Esophagus squamous epithelium (tissue), 4 donors: ENCODE measurements around the gene LIMCH1.

Source experiments
- CTCF ChIP-seq, 6 experiments: fragments of 450-650 bp in 4 of 6; fragments of 200-600 bp in 2 of 6; sonication (generic) in 2 of 6; IDR thresholded peaks; one replicate each; pipeline ENCODE4 v1.5.1; 2016 to 2019; ENCODE audit warnings: antibody characterized with exemption in 6 of 6, mild to moderate bottlenecking in 4 of 6, moderate library complexity in 4 of 6
- POLR2A ChIP-seq, 4 donors: fragments of 450-650 bp; IDR thresholded peaks; one replicate each; pipeline ENCODE4 v1.6.1; 2017; ENCODE audit warnings: antibody characterized with exemption in 4 of 4, mild to moderate bottlenecking in 4 of 4, moderate library complexity in 3 of 4

- no peak for TF ChIP-seq CTCF (IDR thresholded peaks at IDR 0.05)
- no peak for TF ChIP-seq POLR2A (IDR thresholded peaks at IDR 0.05)
These were observed 35.0 kb downstream of the LIMCH1 start for GRCh38 chr4:41572956-41573355.
